ENCODE results near the gene DNAJB8.

- TF ChIP-seq CTCF (conservative IDR thresholded peaks at IDR 0.05; ENCODE audit: low read length) (no peak), EZH2phosphoT487 (IDR thresholded peaks at IDR 0.05; ENCODE audit: borderline replicate concordance, low read depth, low read length) (no peak)
Observed at GRCh38 chr3:128479558-128480086, 12.9 kb upstream of the DNAJB8 start.
